Activated CD8-positive, alpha-beta memory T cell treated with anti-CD3 and anti-CD28 coated beads for 24 hours (primary cell): ENCODE data around the gene SELENOO.

Experiments used
- DNase-seq: peaks from one replicate; pipeline ENCODE4 v3.0.0-alpha.2; 2020

The SELENOO gene

GRCh38 chr22:50218153-50218995 lies 17.6 kb downstream of the SELENOO start:
- peak; percentile 58 for DNase-seq

DNA sequence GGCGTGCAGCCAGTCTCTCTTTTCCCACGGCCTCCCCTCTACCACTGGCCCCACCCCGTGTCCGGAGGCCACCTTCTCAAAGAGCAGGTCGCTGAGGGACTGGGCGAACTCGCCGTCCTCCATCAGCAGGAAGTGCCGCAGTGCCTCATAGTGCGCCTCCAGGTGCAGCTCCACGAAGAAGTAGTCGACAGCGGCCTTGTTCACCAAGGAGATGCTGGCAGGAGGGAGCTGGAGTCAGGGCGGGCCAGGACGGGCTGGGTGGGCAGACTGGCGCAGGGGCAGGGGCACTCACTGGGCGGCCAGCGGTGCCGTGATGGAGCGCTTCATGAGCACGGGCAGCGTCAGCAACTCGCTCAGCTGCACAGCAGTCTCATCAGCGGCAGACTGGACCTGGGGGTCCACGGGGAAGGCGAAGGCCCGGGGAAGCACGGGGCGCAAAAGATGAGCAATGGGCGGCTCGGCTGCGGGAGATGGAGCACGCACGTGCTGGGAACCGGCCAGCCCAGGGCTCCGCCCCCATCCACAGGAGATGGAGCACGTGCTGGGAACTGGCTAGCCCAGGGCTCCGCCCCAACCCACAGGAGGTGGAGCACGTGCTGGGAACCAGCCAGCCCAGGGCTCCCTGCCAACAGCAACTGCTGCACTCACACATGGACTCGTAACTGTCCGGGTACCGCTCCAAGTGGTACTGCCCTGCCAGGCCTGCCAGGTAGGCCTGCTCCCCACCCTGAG lies 18.4 kb downstream of the SELENOO start:
- no peak for DNase-seq

DNA sequence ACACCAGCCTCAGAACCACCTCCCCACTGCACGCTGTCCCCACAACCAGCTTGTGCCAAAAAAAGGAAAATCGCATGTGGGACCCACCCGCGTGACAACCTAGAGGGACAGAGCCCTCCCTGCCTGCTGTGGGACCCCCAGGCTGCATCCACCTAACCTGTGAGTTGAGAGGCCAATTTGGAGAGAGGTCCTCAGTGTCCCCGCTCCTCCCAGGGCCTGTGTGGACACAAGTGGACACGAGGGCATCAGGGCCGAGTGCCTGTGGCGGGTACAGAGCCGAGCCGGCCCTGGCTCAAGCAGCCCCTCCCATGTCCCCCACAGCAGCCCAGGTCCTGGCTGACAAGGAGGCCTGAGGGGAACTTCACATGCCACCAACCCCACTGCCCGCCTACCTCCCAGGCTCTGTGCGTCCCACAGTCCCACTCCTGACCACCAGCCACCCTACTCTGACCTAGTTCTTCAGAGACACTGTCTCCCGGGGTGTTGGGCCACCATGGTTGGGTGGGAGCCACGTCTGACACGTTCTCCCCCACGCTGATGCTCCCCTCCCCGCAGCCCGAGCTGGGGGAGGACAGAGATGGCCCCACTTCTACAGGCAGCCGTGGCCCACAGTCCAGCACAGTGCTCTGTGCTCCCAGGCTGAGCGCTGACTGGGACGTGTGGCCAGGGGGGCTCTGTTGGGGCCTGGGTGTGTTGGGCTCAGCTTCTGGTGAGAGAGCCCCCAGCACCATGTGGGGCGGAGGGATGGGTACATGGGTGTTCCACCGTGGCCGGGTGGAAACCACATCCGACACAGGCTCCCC lies 19.2 kb downstream of the SELENOO start:
- DNase-seq: no peak

DNA sequence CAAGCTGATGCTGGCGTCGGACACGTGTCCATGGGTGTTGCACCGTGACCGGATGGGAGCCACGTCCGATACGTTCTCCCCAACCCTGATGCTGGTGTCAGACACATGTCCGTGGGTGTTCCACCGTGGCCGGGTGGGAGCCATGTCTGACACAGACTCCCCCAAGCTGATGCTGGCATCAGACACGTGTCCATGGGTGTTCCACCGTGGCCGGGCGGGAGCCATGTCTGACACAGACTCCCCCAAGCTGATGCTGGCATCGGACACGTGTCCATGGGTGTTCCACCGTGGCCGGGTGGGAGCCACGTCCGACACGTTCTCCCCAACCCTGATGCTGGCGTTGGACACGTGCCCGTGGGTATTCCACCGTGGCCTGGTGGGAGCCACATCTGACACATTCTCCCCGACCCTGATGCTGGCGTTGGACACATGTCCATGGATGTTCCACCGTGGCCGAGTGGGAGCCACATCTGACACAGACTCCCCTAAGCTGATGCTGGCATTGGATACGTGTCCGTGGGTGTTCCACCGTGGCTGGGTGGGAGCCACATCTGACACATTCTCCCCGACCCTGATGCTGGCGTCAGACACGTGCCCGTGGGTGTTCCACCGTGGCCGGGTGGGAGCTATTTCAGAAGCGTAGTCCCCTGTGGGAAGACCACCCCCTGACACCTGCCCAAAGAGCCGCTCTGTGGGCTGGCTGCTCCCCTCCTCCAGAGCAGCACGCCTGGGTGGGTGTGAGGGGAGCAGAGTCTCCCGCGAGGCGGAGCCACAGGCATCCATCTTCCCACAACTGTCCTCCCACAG lies 20.0 kb downstream of the SELENOO start:
- no peak for DNase-seq

DNA sequence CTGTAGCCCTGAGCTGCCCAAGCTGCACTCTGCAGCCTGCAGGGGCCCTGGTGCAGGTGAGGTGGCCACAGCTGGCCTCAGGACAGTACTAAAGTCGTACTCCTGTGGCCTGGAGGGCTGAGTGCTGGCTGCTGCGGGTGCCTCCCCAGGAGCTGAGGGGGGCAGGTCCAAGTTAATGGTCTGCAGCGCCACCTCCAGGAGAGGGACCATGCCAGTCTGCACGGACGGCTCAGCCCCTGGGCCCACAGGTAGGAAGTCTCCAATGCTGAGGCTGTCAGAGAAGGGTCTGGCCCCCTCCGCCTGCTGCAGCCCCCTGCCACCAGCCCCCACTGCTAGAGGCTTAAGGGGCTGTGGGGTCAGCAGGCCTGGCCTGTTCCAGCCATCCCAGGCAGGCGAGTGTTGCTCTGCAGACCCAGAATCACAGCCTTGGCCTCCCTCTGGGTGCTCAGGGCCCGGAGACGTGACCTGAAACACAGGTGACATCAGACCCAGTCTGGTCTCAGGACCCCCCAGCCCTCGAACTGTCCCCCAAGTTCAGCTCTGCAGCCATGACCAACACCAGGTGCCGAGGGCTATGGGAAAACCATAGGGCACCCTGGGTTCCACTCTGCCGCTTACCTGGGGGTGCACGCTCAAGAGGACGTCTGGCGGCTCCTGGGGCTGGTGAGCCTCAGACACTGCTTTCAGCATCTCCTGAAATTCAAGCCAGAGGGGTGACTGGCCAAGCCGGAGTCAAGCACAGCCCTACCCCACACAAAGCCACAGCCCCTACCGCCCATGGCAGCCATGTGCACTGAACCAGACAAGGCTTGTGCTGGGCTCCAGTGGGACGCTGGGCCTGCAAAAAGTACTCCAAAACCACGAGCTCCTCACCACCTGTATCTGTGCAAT lies 20.8 kb downstream of the SELENOO start:
- no peak for DNase-seq

DNA sequence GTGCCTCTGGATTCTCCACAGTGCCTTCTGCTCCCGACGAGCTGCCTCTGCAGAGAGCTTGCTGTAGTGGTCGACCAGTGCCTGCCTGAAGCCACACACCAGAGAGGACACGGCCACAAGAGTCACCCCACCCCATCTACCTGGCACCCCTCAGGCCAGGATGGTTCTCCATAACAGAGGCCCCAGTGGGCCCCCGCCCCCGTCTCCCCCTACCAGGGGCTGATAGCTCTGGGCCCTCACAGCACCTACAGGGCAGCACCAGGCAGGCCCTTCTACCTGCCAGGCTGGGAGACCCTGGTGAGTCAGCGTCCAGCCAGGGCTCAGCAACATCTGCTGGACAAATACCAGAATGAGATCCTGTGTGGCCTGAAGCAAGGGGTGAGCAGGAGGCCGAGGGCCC lies 21.7 kb downstream of the SELENOO start:
- no peak for DNase-seq

GRCh38 chr22:50224071-50224470 lies 23.3 kb downstream of the SELENOO start:
- DNase-seq: no peak

GRCh38 chr22:50225200-50225969 lies 24.6 kb downstream of the SELENOO start:
- DNase-seq: no peak

DNA sequence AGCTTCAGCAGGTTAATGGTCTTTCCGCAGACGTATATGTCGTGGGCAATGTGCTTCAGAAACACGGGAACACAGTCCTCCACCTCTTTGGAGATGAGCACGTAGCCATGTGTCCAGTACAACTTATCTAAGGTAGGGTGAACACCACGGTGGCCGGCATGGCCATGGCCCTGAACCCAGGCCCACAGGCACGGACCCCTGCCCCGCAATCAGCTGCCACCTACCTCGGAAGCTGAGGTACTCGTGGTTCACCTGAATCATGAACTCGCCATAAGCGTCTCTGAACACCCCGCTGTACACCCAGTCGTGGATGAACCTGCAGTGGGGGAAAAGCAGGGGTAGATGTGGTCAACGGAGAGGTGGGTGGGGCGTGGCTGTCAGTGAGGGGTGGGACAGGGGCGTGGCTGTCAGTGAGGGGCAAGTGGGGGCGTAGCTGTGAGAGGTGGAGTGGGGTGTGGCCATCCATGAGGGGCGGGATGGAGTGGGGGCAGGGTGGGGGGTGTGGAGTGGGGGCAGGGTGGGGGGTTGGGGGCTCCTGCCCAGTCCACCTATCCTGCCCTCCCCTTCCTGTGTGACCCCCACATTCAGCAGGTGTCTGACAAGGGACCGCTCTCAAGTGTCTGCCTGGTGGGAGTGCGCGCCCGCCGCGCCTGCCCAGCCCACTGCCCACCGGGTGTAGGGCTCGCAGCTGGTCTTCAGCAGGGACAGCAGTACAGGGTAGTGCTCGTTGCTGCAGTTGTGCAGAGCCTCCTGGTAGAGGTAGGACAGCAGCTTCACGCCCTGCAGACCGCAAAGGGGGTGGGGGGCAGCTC lies 25.5 kb downstream of the SELENOO start:
- DNase-seq: no peak

DNA sequence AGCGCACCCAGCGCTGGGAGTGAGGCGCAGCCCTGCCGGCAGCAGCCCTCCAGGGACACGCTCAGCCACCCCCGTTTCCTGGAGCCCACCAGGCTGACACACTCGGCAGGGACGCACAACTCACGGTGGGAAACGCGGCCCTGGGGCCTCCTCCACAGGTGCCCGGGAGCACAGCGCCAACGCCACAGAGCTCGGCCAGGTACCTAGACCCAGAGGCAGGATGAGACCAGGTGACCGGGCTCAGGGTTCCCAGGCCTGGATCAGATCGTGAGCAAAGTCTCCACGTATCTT lies 26.0 kb downstream of the SELENOO start:
- DNase-seq: no peak

DNA sequence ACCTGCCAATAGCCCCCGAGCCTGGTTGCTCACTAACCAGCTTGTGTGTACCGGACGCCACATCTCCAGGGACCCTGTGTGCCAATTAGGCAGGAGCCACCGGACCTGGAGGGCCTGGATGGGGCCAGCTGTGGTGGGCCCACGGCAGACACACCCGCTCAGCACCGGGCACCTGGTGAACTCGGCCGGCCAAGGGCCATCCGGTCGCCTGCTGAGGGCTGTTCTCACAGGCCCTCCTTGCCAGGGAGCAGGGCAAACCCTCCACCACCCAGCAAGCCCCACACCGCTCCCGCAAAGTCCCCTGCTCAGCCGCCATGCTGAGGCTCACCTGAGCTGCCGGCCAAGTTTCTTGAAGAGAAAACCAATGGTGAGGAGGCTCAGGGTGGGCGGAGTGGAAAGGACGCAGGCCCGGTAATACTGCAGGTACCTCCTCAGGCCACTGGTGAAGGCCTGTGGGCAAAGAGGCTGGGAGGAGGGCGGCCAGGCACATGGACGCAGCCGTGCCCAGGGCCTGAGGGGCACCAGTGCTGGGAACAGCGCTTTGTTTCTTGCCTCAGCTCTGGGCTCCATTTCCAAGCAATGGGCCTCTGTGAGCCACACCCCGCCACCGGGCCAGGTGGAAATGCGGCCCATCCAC lies 26.9 kb downstream of the SELENOO start:
- DNase-seq: no peak

DNA sequence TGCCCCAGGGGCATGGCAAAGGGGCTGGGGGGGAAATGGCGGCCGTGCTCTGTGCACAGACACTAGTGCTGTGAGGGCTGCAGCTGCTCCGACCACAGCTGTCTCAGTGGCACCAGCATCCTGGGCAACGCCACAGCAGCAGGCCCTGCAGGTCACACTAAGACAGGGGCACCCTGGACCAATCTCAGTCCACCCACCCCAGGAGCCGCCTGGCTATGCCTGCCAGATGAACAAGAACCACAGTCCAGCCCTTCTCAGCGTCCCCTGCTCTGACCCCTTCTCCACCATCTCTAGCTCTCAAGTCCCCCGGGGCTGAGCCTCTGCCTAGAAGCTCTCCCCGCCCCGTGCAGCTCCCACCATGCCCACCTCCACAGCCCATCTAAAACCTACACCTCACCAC lies 27.6 kb downstream of the SELENOO start:
- DNase-seq: no peak

DNA sequence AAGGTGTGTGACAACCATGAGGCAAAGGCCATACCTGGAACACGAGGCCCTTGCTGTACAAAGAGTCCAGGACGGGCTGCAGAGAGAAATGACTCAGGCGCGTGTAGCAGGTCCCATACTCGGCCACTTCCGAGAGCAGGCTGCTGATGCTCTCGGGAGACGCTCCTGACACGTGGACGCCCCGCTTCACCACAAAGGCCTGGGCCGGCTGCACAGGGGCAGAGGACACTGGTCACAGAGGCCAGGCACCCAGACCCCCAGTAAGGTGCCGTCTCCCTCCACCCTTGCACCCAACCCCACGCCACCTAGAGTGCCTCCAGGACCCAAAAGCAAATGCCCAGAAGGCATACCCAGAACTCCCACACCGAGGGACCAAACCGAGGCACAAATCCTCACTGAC lies 28.6 kb downstream of the SELENOO start:
- DNase-seq: no peak

DNA sequence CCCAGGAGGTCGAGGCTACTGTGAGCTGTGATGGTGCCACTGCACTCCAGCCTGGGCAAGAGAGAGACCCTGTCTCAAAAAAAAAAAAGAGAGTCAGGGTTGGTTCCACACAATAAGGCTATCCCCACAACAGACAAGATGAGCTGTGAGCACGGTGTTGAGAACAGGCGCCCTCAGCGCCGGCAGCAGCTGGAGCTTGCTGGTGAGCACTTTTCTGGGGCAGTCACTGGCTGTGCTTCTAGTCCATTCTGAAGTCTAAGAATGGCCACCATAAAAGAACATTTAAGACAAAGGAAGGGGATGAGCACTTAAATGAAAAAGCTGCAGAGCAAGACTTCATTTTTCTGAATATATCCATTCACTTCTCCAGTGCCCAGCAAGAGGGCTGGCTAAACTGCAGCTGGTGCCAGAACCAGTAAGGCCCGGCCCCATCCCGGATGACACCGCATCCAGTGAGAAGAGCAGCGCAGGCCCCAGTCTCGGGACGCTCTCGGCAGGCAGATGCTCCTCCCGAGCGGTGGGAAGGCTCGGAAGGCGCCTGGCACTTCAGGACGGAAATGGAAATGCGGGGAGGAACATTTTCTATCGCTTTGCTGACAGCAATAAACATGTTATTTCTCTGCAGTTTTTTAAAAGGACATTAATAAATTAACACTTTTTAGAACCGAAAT lies 31.8 kb downstream of the SELENOO start:
- DNase-seq: no peak

DNA sequence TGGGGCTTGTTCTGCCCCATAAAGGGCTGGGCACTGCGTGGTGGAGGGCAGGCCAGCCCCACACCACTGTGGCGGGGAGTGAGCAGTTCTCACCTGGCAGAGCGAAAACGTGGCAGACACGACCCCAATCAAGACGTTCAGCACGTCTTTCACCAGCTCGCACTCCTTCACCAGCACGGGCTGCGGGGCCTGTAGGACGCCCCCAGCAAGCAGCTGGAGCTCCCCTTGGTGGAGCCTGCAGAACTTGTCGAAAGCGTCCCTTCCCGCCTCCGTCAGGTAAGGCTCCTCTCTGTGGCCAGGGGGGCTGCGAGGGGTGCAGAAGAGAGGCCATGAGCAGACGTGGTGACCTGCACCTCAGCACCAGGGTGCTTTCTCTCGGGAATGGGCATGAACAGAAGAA lies 32.4 kb downstream of the SELENOO start:
- DNase-seq: no peak

GRCh38 chr22:50236731-50237409 lies 36.1 kb downstream of the SELENOO start:
- no peak for DNase-seq

DNA sequence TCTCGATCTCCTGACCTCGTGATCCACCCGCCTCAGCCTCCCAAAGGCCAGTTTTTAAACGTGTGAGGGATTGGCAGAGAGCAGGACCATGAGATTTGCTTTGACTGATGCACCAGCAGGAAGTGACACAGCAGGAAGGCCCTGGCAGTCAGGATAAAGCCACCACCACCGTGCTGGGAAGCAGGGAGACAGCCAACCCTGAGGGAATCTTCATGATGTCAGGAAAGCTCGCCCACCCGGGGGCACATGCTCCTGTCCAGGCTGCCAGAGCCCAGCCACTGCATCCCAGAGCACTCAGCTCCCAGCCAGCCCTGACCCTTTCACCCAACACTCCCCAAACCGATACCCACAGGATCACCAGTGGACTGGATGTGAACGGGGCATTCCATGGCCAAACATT lies 37.9 kb downstream of the SELENOO start:
- DNase-seq: no peak

DNA sequence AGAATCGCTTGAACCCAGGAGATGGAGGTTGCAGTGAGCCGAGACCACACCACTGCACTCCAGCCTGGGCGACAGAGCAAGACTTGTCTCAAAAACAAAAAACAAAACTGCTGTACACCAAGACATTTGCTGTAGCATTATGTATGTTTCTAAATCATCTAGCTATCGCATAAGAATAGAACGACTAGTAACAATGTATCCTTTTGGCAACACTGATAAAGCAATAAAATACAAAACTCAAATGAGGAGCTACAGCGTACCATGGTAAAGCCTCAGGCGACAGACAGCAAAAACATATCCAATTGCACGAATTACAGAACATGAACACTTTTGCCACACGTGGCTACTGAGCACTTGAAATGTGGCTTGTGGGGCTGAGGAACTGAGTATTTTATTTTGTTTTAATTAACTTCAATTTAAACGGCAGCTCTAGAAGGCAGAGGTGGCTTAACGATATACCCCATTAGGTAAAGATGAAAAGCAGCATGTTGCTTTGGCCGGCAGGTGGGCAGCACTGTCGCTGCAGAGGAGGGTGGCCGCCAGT lies 41.7 kb downstream of the SELENOO start:
- DNase-seq: no peak
